ENCODE results near the gene EMC7. TPM values are rescaled to one million over a fixed set of nuclear protein-coding genes. Genes with fewer than 3 reads are reported as not detected.

The EMC7 gene
- total and polyA plus RNA-seq, 2 of the 4 experiments (the other 2 are of a cell fraction): 46.6 to 76.4 TPM

DNA sequence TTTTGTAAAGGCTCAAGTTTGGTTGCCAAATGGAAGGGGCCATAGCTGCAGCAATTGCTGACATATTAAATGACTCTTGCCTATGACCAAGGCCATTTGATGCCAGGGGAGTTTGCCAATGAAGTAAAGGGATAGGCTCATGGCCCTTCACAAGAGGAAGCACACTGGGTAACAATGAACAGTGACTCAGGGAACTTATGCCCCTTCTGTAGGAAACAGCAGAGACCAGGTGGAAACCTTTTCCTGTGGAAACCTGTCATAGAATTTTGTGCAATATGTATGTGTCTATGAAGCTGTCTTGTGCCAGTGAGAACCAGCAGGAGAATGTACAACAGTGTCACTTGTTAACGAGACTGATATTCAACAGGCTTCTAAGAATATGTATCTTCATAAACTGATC lies 37.2 kb downstream of the EMC7 start:
- WGBS, 2 experiments (ENCODE audit: extremely low coverage in 2 of 2, insufficient read length in 1 of 2): no CpG with 5 or more reads among the region's 1 CpG
- intact Hi-C loops (cut with micrococcal nuclease): loop anchor here (1.0 to 10.0 kb wide), 5 partner anchors 38 to 772 kb away; partner anchors contain the start of genes EMC7, KATNBL1, LPCAT4 and PGBD4
- in situ Hi-C loops (cut with MboI; ENCODE audit: low sequenced_read_pairs): loop anchor here (10.0 kb wide), 1 partner anchor 150 kb away; the partner anchor contains the start of gene KATNBL1
- no peak for ATAC-seq (ENCODE audit: low read depth)
- H2BK5ac ChIP-seq (ENCODE audit: low read depth, low read length, poor library complexity, severe bottlenecking): no peak overlapping the region
- no peak overlapping the region for H3K27ac ChIP-seq (ENCODE audit: insufficient read depth, low read length)
- no peaks in the 10 kb centered on the region; the same call in 1 of the 2 replicates for H3K9me1 ChIP-seq (ENCODE audit: insufficient read depth, low read length)
- no peak overlapping the region for H4K91ac ChIP-seq (ENCODE audit: insufficient read depth, low read depth, low read length)
- H2BK15ac ChIP-seq (ENCODE audit: low read depth, low read length): no peak overlapping the region
- H2BK20ac ChIP-seq (ENCODE audit: low read depth, low read length): no peak overlapping the region
- H4K20me1 ChIP-seq (ENCODE audit: insufficient read depth, low read length): no peaks in the 10 kb centered on the region
- H3K9ac ChIP-seq (ENCODE audit: low read depth, low read length): no peak overlapping the region
- H3K23ac ChIP-seq (ENCODE audit: low read depth, low read length): no peak overlapping the region
- no peak overlapping the region for H3K4me3 ChIP-seq (ENCODE audit: insufficient read depth, low read depth, low read length)
- no peak overlapping the region for H3K56ac ChIP-seq (ENCODE audit: extremely low read depth, insufficient read depth, low read length)
- H2BK120ac ChIP-seq (ENCODE audit: low read depth, low read length): no peak overlapping the region
- no peak overlapping the region for H3K14ac ChIP-seq (replicated peaks; ENCODE audit: low read depth, low read length)
- no peak overlapping the region for H4K5ac ChIP-seq (ENCODE audit: low read depth, low read length)
- H2AK9ac ChIP-seq (replicated peaks; ENCODE audit: low read depth, low read length, poor library complexity): no peak overlapping the region
- H3K18ac ChIP-seq (ENCODE audit: low read depth, low read length): no peak overlapping the region
- H4K8ac ChIP-seq (ENCODE audit: low read depth in 2 of 2, low read length in 2 of 2): no peak overlapping the region
- no peak overlapping the region for H2AK5ac ChIP-seq (ENCODE audit: low read depth, low read length)
- no peaks in the 10 kb centered on the region for H3K36me3 ChIP-seq (ENCODE audit: control insufficient read depth, insufficient read depth, low read length)
- POLR2A ChIA-PET (ENCODE audit: unreplicated experiment): no interaction called here
- H3K27me3 ChIP-seq (ENCODE audit: control insufficient read depth, insufficient read depth, low read length): no peaks in the 10 kb centered on the region
- H3K79me1 ChIP-seq (ENCODE audit: low read depth in 1 of 2, low read length in 2 of 2): no peaks in the 10 kb centered on the region
- H3K9me3 ChIP-seq (ENCODE audit: control insufficient read depth, insufficient read depth, low read length): no peaks in the 10 kb centered on the region
- H3K4me2 ChIP-seq (ENCODE audit: low read depth, low read length): no peak overlapping the region
- TF ChIP-seq POLR2A (IDR thresholded peaks at IDR 0.05; ENCODE audit: low read depth, low read length): no peak
- no peak for TF ChIP-seq MXI1 (IDR thresholded peaks at IDR 0.05; ENCODE audit: borderline replicate concordance, low read depth, low read length)
- TF ChIP-seq, protein P1, sequence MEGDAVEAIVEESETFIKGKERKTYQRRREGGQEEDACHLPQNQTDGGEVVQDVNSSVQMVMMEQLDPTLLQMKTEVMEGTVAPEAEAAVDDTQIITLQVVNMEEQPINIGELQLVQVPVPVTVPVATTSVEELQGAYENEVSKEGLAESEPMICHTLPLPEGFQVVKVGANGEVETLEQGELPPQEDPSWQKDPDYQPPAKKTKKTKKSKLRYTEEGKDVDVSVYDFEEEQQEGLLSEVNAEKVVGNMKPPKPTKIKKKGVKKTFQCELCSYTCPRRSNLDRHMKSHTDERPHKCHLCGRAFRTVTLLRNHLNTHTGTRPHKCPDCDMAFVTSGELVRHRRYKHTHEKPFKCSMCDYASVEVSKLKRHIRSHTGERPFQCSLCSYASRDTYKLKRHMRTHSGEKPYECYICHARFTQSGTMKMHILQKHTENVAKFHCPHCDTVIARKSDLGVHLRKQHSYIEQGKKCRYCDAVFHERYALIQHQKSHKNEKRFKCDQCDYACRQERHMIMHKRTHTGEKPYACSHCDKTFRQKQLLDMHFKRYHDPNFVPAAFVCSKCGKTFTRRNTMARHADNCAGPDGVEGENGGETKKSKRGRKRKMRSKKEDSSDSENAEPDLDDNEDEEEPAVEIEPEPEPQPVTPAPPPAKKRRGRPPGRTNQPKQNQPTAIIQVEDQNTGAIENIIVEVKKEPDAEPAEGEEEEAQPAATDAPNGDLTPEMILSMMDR (conservative IDR thresholded peaks at IDR 0.05; ENCODE audit: low read depth, low read length): no peak
- no peak for TF ChIP-seq CEBPB (IDR thresholded peaks at IDR 0.05; ENCODE audit: low read depth, low read length)
- no peak for TF ChIP-seq RCOR1 (IDR thresholded peaks at IDR 0.05; ENCODE audit: insufficient replicate concordance, low read length)
- no peak for TF ChIP-seq NFE2L2 (IDR thresholded peaks at IDR 0.05; ENCODE audit: low read depth, low read length)
- TF ChIP-seq BHLHE40 (IDR thresholded peaks at IDR 0.05; ENCODE audit: low read depth, low read length): no peak
- no peak for TF ChIP-seq CHD1 (IDR thresholded peaks at IDR 0.05; ENCODE audit: low read depth, low read length)
- TF ChIP-seq, protein P2, sequence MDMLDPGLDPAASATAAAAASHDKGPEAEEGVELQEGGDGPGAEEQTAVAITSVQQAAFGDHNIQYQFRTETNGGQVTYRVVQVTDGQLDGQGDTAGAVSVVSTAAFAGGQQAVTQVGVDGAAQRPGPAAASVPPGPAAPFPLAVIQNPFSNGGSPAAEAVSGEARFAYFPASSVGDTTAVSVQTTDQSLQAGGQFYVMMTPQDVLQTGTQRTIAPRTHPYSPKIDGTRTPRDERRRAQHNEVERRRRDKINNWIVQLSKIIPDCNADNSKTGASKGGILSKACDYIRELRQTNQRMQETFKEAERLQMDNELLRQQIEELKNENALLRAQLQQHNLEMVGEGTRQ (IDR thresholded peaks at IDR 0.05; ENCODE audit: low read depth, low read length): no peak
- TF ChIP-seq SMC3 (IDR thresholded peaks at IDR 0.05; ENCODE audit: low read depth, low read length): no peak
- TF ChIP-seq RAD21 (IDR thresholded peaks at IDR 0.05; ENCODE audit: low read length): no peak
- no peak for TF ChIP-seq MAZ (IDR thresholded peaks at IDR 0.05; ENCODE audit: borderline replicate concordance, low read depth, low read length)
- no peak for TF ChIP-seq FOS (IDR thresholded peaks at IDR 0.05; ENCODE audit: low read depth, low read length)
- TF ChIP-seq MAFK (IDR thresholded peaks at IDR 0.05; ENCODE audit: low read depth, low read length): no peak
- TF ChIP-seq, protein P3, sequence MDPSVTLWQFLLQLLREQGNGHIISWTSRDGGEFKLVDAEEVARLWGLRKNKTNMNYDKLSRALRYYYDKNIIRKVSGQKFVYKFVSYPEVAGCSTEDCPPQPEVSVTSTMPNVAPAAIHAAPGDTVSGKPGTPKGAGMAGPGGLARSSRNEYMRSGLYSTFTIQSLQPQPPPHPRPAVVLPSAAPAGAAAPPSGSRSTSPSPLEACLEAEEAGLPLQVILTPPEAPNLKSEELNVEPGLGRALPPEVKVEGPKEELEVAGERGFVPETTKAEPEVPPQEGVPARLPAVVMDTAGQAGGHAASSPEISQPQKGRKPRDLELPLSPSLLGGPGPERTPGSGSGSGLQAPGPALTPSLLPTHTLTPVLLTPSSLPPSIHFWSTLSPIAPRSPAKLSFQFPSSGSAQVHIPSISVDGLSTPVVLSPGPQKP (IDR thresholded peaks at IDR 0.05; ENCODE audit: borderline replicate concordance, low read depth, low read length): no peak
- no peak for TF ChIP-seq RFX5 (IDR thresholded peaks at IDR 0.05; ENCODE audit: low read depth, low read length)
- CTCF ChIA-PET: no interaction called here
- no peak for DNase-seq
- no peaks in the 10 kb centered on the region for H3K4me1 ChIP-seq (ENCODE audit: control insufficient read depth, insufficient read depth, low read length)
- dilution Hi-C loops (cut with HindIII; ENCODE audit: low sequenced_read_pairs, unreplicated experiment): no loop called here
- H2AFZ ChIP-seq (replicated peaks; ENCODE audit: low read length, poor library complexity): no peak overlapping the region
- no peak overlapping the region for H3K4ac ChIP-seq (ENCODE audit: low read depth, low read length)
- BruUV-seq (replicated peaks): no TSS peak
